Lung (tissue), 12 donors: ENCODE results near the gene SMARCD3. TPM values are rescaled to one million over a fixed set of nuclear protein-coding genes. Genes with fewer than 3 reads are reported as not detected.
A peak's percentile ranks its signal among the peaks of the same experiment; 100 is the strongest.

Source experiments
- ATAC-seq: fragments of 200-7000 bp; cut with Tn5 transposase; one replicate; pipeline ENCODE4 v1.9.1; 2020; ENCODE audit warnings: moderate number of reproducible peaks; ENCODE audit not compliant: insufficient read depth, low FRiP score
- DNase-seq, 3 donors: peaks; one replicate each; pipeline ENCODE4 v3.0.0-alpha.2; 2013 to 2017
- H3K27ac ChIP-seq, 2 donors: one replicate each; pipeline ENCODE4 v1.5.1; 2013; ENCODE audit warnings: mild to moderate bottlenecking in 2 of 2, moderate library complexity in 2 of 2, control low read depth in 1 of 2, inconsistent platforms in 1 of 2, low read depth in 1 of 2, low read length in 1 of 2
- H3K27me3 ChIP-seq, 3 donors: one replicate each; pipeline ENCODE4 v1.5.1; 2013; ENCODE audit warnings: low read length in 2 of 3; ENCODE audit not compliant: control insufficient read depth in 3 of 3, insufficient read depth in 3 of 3
- H3K36me3 ChIP-seq, 4 donors: one replicate each; pipeline ENCODE4 v1.5.1; 2013; ENCODE audit warnings: low read length in 4 of 4, mild to moderate bottlenecking in 1 of 4, moderate library complexity in 1 of 4; ENCODE audit not compliant: control insufficient read depth in 4 of 4, insufficient read depth in 4 of 4
- H3K4me1 ChIP-seq, 5 donors: one replicate each; pipeline ENCODE4 v1.5.1; 2013; ENCODE audit warnings: low read length in 5 of 5, mild to moderate bottlenecking in 2 of 5, moderate library complexity in 1 of 5; ENCODE audit not compliant: control insufficient read depth in 5 of 5, insufficient read depth in 5 of 5
- H3K4me3 ChIP-seq: one replicate; pipeline ENCODE4 v1.5.1; 2013; ENCODE audit warnings: mild to moderate bottlenecking, control low read depth, moderate library complexity
- H3K9ac ChIP-seq, 2 donors: one replicate each; pipeline ENCODE4 v1.5.1; 2013; ENCODE audit warnings: low read length in 2 of 2, control low read depth in 1 of 2; ENCODE audit not compliant: insufficient read depth in 1 of 2
- H3K9me3 ChIP-seq, 4 donors: one replicate each; pipeline ENCODE4 v1.5.1; 2013; ENCODE audit warnings: low read length in 3 of 4, mild to moderate bottlenecking in 1 of 4, moderate library complexity in 1 of 4; ENCODE audit not compliant: control insufficient read depth in 4 of 4, insufficient read depth in 3 of 4
- WGBS, 2 donors: extraction: QIAGEN DNeasy Blood & Tissue Kit; methylation state at CpG; one replicate each; pipeline ENCODE4 v1.1.7; 2013; 5-methylcytosine and 5-hydroxymethylcytosine counted together
- polyA plus RNA-seq, 2 donors: library from polyadenylated mRNA; stranded (reverse); fragments of 200-250 nt; gene quantifications; one replicate each; pipeline ENCODE4 v1.2.1, GENCODE V29; 2013
- total RNA-seq, 2 donors: library from RNA; depleted of rRNA in 1 of 2; stranded (reverse); fragments of >200 nt in 1 of 2; gene quantifications; one replicate each; pipeline ENCODE4 v1.2.1, GENCODE V29; 2014 to 2021
- TF ChIP-seq, protein P1 (sequence below): IDR thresholded peaks from 2 replicates; pipeline ENCODE4 v1.5.1; 2012; ENCODE audit warnings: mild to moderate bottlenecking; ENCODE audit errors: control extremely low read depth, extremely low read depth
- donor health status: control.
- donor health status: control.
- donor health status: Bipolar disorder and iron deficiency.
- donor health status: healthy.
- donor health status: DM: yes; HTN: yes; CAD: no.

The SMARCD3 gene
- total and polyA plus RNA-seq, 4 donors, result 37.5 to 70.9 (median 51.4) TPM

DNA sequence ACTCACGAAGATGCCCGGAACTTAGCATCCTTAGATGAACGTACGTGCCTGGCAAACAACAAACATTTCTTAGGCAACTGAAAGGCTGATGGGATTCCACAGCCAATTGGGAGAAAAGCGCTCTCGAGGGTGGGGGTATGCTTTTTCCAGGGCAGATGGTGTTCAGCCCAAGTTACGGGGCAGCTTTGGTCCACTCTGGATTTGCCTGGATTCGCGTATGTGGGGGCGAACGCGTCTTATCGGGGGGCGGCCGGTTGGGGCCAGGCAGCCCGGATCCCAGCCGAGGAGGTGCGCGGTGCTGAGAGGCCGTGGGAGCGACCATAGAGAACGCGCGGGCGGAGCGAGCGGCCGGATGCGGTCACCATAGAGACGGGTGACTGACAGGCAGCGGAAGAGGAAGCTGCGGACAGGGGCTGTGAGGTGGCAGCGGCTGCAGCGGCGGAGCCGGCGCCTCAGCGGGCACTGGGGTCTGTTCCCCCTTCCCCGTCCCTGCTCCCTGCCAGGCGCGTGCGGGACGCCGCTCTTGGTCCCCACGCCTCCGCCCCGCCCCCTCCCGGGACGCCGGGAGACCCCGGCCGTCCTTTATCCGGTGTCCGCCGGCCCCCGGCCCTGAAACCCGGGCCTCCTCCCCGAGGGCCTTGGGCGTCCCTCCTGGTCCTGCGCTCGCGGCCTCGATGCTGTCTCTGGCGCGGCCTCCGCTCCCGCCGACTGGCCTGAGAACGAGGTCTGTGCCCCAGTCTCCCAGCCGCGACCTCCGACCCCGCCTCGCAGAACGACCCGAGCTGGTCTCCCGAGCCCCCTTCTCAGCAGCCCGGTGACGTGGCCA lies 16.2 kb downstream of the SMARCD3 start, which contains the start of gene CHPF2:
TSS of gene CHPF2 (plus strand) at position 393 of the 826 bp plus-strand sequence. CDS start 1,529 bp downstream, outside the sequence.
- peak within 1 kb of the TSS; percentile 98 for H3K4me3 ChIP-seq
- WGBS, 2 donors, result 0 to 1% methylated on average over 45 to 79 of the region's 79 CpGs
- peak within 1 kb of the TSS; percentile 82 to 87 for H3K27ac ChIP-seq
- TF ChIP-seq, protein P1, sequence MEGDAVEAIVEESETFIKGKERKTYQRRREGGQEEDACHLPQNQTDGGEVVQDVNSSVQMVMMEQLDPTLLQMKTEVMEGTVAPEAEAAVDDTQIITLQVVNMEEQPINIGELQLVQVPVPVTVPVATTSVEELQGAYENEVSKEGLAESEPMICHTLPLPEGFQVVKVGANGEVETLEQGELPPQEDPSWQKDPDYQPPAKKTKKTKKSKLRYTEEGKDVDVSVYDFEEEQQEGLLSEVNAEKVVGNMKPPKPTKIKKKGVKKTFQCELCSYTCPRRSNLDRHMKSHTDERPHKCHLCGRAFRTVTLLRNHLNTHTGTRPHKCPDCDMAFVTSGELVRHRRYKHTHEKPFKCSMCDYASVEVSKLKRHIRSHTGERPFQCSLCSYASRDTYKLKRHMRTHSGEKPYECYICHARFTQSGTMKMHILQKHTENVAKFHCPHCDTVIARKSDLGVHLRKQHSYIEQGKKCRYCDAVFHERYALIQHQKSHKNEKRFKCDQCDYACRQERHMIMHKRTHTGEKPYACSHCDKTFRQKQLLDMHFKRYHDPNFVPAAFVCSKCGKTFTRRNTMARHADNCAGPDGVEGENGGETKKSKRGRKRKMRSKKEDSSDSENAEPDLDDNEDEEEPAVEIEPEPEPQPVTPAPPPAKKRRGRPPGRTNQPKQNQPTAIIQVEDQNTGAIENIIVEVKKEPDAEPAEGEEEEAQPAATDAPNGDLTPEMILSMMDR, result no peak
- peak within 1 kb of the TSS; percentile 44 to 46 for H3K9ac ChIP-seq
- peak; percentile 87 to 93 (median 88) for DNase-seq
- peak; percentile 94 for ATAC-seq
- no peaks in the 10 kb centered on the region for H3K27me3 ChIP-seq
- peaks cover 0 to 25% (median 1%) of the 10 kb centered on the region in 4 donors for H3K36me3 ChIP-seq
- no peaks in the 10 kb centered on the region for H3K9me3 ChIP-seq
- H3K4me1 ChIP-seq, result peaks cover 0 to 20% (median 4%) of the 10 kb centered on the region in 5 donors

DNA sequence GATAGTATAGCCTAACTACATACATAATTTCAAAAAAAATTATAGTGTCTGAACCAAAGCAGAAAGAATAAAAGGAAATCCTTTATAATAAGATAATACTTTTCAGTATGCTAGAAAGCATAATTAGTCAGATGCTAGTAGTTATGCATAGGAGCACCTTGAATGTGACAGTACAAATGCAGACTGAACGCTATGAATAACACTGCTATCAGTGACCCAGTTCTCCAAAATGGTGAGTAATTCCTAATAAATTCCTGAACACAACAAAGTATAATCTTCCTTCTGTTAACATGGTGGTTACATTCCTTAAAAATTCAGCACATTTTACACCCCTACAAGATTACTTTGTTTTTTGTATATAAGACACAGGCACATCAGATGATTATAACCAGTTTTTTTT lies 17.4 kb downstream of the SMARCD3 start:
- DNase-seq (no peak), ATAC-seq (no peak)
- no peak overlapping the region for H3K9ac ChIP-seq
- no peak overlapping the region for H3K27ac ChIP-seq
- no peak overlapping the region for H3K4me3 ChIP-seq
- H3K4me1 ChIP-seq, result peaks cover 0 to 25% (median 6%) of the 10 kb centered on the region in 5 donors
- H3K36me3 ChIP-seq, result peaks cover 0 to 14% (median 0%) of the 10 kb centered on the region in 4 donors
- H3K9me3 ChIP-seq, result no peaks in the 10 kb centered on the region
- TF ChIP-seq, protein P1, result no peak
- 82 to 92% methylated on average over 1 of the region's 1 CpG for WGBS, 2 donors
- H3K27me3 ChIP-seq, result no peaks in the 10 kb centered on the region

DNA sequence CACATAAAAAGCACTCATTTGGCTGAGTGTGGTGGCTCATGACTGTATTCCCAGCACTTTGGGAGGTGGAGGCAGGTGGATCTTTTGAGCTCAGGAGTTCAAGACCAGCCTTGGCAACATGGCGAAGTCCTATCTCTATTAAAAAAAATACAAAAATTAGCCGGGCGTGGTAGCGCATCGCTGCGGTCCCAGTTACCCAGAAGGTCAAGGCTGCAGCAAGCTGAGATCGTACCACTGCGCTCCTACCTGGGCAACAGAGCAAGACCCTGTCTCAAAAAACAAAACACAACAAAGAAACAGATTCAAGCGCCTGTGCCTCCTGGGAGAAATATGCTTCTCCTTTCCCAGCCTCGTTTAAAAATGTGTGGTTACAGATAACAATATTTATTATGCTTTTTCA lies 19.2 kb downstream of the SMARCD3 start:
- WGBS, 2 donors, result 92 to 93% methylated on average over 10 of the region's 10 CpGs
- no peak overlapping the region for H3K4me3 ChIP-seq
- no peaks in the 10 kb centered on the region for H3K9me3 ChIP-seq
- no peak overlapping the region for H3K9ac ChIP-seq
- H3K36me3 ChIP-seq, result peaks cover 4 to 10% (median 5%) of the 10 kb centered on the region in 4 donors
- ATAC-seq (no peak), DNase-seq (no peak)
- TF ChIP-seq, protein P1, result no peak
- no peaks in the 10 kb centered on the region for H3K27me3 ChIP-seq
- peaks cover 0 to 34% (median 9%) of the 10 kb centered on the region in 5 donors for H3K4me1 ChIP-seq
- no peak overlapping the region for H3K27ac ChIP-seq
